HEK293 (cell line): Measurements from ENCODE around the gene PRDM10.

ENCODE experiments used
- CTCF ChIA-PET: fragments of 350-600 bp; formaldehyde crosslinking; extraction: SDS; loops from one replicate; lab custom pipeline; 2021; ENCODE audit warnings: antibody characterized with exemption; lab: Yijun Ruan, JAX
- POLR2A ChIA-PET: fragments of 300-600 bp; formaldehyde crosslinking; extraction: SDS; loops from one replicate; lab custom pipeline; 2020; ENCODE audit warnings: antibody characterized with exemption, inconsistent platforms; lab: Yijun Ruan, JAX
- H3K27ac ChIP-seq: fragments of 200-500 bp; sonication (Bioruptor generic); 2 replicates; pipeline ENCODE4 v1.5.1; 2014; ENCODE audit warnings: low read depth, low read length, control low read depth, inconsistent platforms; ENCODE audit errors: extremely low read depth
- H3K36me3 ChIP-seq, 2 experiments: fragments of 200-500 bp in 1 of 2; sonication (Bioruptor generic) in 1 of 2; 1 replicate in 1 of 2; 2 replicates in 1 of 2; pipeline ENCODE4 v1.5.1; 2014 to 2017; ENCODE audit warnings: inconsistent platforms in 2 of 2, low read length in 2 of 2; ENCODE audit not compliant: control insufficient read depth in 2 of 2, insufficient read depth in 1 of 2
- H3K4me1 ChIP-seq: fragments of 200-500 bp; sonication (Bioruptor generic); 2 replicates; pipeline ENCODE4 v1.5.1; 2014; ENCODE audit warnings: mild to moderate bottlenecking, low read length, inconsistent platforms; ENCODE audit not compliant: control insufficient read depth, insufficient read depth
- H3K4me3 ChIP-seq: 2 replicates; pipeline ENCODE4 v1.5.1; 2011; ENCODE audit warnings: low read depth, mild to moderate bottlenecking, control low read depth, low read length, moderate library complexity
- H3K9me3 ChIP-seq: fragments of 200-500 bp; sonication (Bioruptor generic); 2 replicates; pipeline ENCODE4 v1.5.1; 2014; ENCODE audit warnings: low read depth, low read length, inconsistent platforms; ENCODE audit not compliant: control insufficient read depth, insufficient read depth
- EGR2 ChIP-seq: fragments of 450-650 bp; formaldehyde crosslinking; IDR thresholded peaks from 2 replicates; pipeline ENCODE4 v1.5.1; 2016; ENCODE audit warnings: low read depth, missing biosample characterization, missing genetic modification characterization
- HOXA7 ChIP-seq: sonication (generic); formaldehyde crosslinking; IDR thresholded peaks from 2 replicates; pipeline ENCODE4 v1.8.1; 2022; ENCODE audit warnings: missing genetic modification reagents, borderline replicate concordance
- MYNN ChIP-seq: fragments of 450-650 bp; formaldehyde crosslinking; IDR thresholded peaks from 2 replicates; pipeline ENCODE4 v1.5.1; 2016; ENCODE audit warnings: missing biosample characterization, missing genetic modification characterization, borderline replicate concordance
- YY1 ChIP-seq: fragments of 450-650 bp; formaldehyde crosslinking; IDR thresholded peaks from 2 replicates; pipeline ENCODE4 v1.5.1; 2018; ENCODE audit warnings: missing biosample characterization, missing genetic modification characterization
- ZBTB21 ChIP-seq: fragments of 450-650 bp; formaldehyde crosslinking; IDR thresholded peaks from 2 replicates; pipeline ENCODE4 v1.5.1; 2017; ENCODE audit warnings: missing biosample characterization, missing genetic modification characterization
- ZEB2 ChIP-seq: fragments of 450-650 bp; formaldehyde crosslinking; IDR thresholded peaks from 2 replicates; pipeline ENCODE4 v1.5.1; 2016; ENCODE audit warnings: missing biosample characterization, missing genetic modification characterization
- ZNF146 ChIP-seq: fragments of 450-650 bp; formaldehyde crosslinking; IDR thresholded peaks from 2 replicates; pipeline ENCODE4 v1.5.1; 2016; ENCODE audit warnings: missing biosample characterization, missing genetic modification characterization
- ZNF23 ChIP-seq: fragments of 450-650 bp; formaldehyde crosslinking; IDR thresholded peaks from 2 replicates; pipeline ENCODE4 v1.5.1; 2016; ENCODE audit warnings: missing biosample characterization, missing genetic modification characterization, borderline replicate concordance
- ZNF302 ChIP-seq: fragments of 450-650 bp; formaldehyde crosslinking; IDR thresholded peaks from 2 replicates; pipeline ENCODE4 v1.5.1; 2016; ENCODE audit warnings: missing biosample characterization, missing genetic modification characterization, low read depth
- ZNF37A ChIP-seq: fragments of 450-650 bp; IDR thresholded peaks from 2 replicates; pipeline ENCODE4 v1.5.1; 2018; ENCODE audit warnings: missing biosample characterization, missing genetic modification characterization
- ZNF398 ChIP-seq: fragments of 450-650 bp; formaldehyde crosslinking; IDR thresholded peaks from 2 replicates; pipeline ENCODE4 v1.5.1; 2017; ENCODE audit warnings: missing biosample characterization, missing genetic modification characterization
- ZNF48 ChIP-seq: fragments of 450-650 bp; formaldehyde crosslinking; IDR thresholded peaks from 2 replicates; pipeline ENCODE4 v1.5.1; 2016; ENCODE audit warnings: missing biosample characterization, missing genetic modification characterization
- ZNF549 ChIP-seq: fragments of 450-650 bp; IDR thresholded peaks from 2 replicates; pipeline ENCODE4 v1.5.1; 2018; ENCODE audit warnings: missing biosample characterization, missing genetic modification characterization, mild to moderate bottlenecking, inconsistent platforms, moderate library complexity
- ZNF580 ChIP-seq: fragments of 450-650 bp; formaldehyde crosslinking; IDR thresholded peaks from 2 replicates; pipeline ENCODE4 v1.5.1; 2016; ENCODE audit warnings: missing biosample characterization, missing genetic modification characterization
- ZNF600 ChIP-seq: fragments of 450-650 bp; formaldehyde crosslinking; IDR thresholded peaks from 2 replicates; pipeline ENCODE4 v1.5.1; 2016; ENCODE audit warnings: missing biosample characterization, missing genetic modification characterization
- ZNF624 ChIP-seq: fragments of 450-650 bp; formaldehyde crosslinking; IDR thresholded peaks from 2 replicates; pipeline ENCODE4 v1.5.1; 2017; ENCODE audit warnings: missing biosample characterization, missing genetic modification characterization
- ZNF626 ChIP-seq: fragments of 450-650 bp; sonication (Bioruptor Pico); formaldehyde crosslinking; IDR thresholded peaks from 2 replicates; pipeline ENCODE4 v1.5.1; 2018; ENCODE audit warnings: missing biosample characterization, missing genetic modification characterization, inconsistent platforms
- ZNF645 ChIP-seq: fragments of 450-650 bp; formaldehyde crosslinking; IDR thresholded peaks from 2 replicates; pipeline ENCODE4; 2016; ENCODE audit warnings: missing biosample characterization, missing genetic modification characterization
- ZNF664 ChIP-seq: fragments of 450-650 bp; formaldehyde crosslinking; IDR thresholded peaks from 2 replicates; pipeline ENCODE4 v1.5.1; 2016; ENCODE audit warnings: missing biosample characterization, missing genetic modification characterization
- ZNF768 ChIP-seq: fragments of 450-650 bp; formaldehyde crosslinking; IDR thresholded peaks from 2 replicates; pipeline ENCODE4 v1.5.1; 2018; ENCODE audit warnings: missing biosample characterization, mild to moderate bottlenecking, missing genetic modification characterization
- ZNF776 ChIP-seq: fragments of 450-650 bp; formaldehyde crosslinking; IDR thresholded peaks from 2 replicates; pipeline ENCODE4 v1.5.0; 2017; ENCODE audit warnings: missing biosample characterization, missing genetic modification characterization, borderline replicate concordance
- ZNF792 ChIP-seq: fragments of 450-650 bp; formaldehyde crosslinking; IDR thresholded peaks from 2 replicates; pipeline ENCODE4 v1.5.1; 2016; ENCODE audit warnings: missing biosample characterization, missing genetic modification characterization
- TF ChIP-seq, protein P1 (sequence below): fragments of 450-650 bp; formaldehyde crosslinking; IDR thresholded peaks from 2 replicates; pipeline ENCODE4 v1.5.1; 2017; ENCODE audit warnings: missing biosample characterization, missing genetic modification characterization
- TF ChIP-seq, protein P2 (sequence below): fragments of 450-650 bp; formaldehyde crosslinking; IDR thresholded peaks from 2 replicates; pipeline ENCODE4 v1.5.1; 2016; ENCODE audit warnings: missing biosample characterization, missing genetic modification characterization
- TF ChIP-seq, protein P3 (sequence below): fragments of 450-650 bp; formaldehyde crosslinking; IDR thresholded peaks from 2 replicates; pipeline ENCODE4 v1.5.1; 2016; ENCODE audit warnings: missing biosample characterization, missing genetic modification characterization, low read depth

Gene PRDM10

GRCh38 chr11:129975543-129975942, 27.1 kb downstream of the PRDM10 start:
- H3K36me3 ChIP-seq: no peaks in the 10 kb centered on the region
- no peaks in the 10 kb centered on the region for H3K4me1 ChIP-seq
- no peak overlapping the region for H3K27ac ChIP-seq
- POLR2A ChIA-PET: no interaction called here
- CTCF ChIA-PET: no interaction called here
- no peak overlapping the region for H3K4me3 ChIP-seq
- TF ChIP-seq, protein P1, sequence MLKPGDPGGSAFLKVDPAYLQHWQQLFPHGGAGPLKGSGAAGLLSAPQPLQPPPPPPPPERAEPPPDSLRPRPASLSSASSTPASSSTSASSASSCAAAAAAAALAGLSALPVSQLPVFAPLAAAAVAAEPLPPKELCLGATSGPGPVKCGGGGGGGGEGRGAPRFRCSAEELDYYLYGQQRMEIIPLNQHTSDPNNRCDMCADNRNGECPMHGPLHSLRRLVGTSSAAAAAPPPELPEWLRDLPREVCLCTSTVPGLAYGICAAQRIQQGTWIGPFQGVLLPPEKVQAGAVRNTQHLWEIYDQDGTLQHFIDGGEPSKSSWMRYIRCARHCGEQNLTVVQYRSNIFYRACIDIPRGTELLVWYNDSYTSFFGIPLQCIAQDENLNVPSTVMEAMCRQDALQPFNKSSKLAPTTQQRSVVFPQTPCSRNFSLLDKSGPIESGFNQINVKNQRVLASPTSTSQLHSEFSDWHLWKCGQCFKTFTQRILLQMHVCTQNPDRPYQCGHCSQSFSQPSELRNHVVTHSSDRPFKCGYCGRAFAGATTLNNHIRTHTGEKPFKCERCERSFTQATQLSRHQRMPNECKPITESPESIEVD (tag by site-specific recombination): no peak
- TF ChIP-seq MYNN (tag by site-specific recombination) (no peak), ZNF664 (no peak), EGR2 (tag by site-specific recombination) (no peak), ZNF776 (no peak), ZNF398 (tag by site-specific recombination) (no peak), ZNF23 (tag by site-specific recombination) (no peak), ZNF626 (tag by site-specific recombination) (no peak), ZNF48 (tag by site-specific recombination) (no peak), ZBTB21 (tag by site-specific recombination) (no peak), ZNF580 (tag by site-specific recombination) (no peak), ZNF645 (tag by site-specific recombination) (no peak), ZNF624 (no peak), ZNF37A (tag by site-specific recombination) (no peak), ZNF600 (no peak), YY1 (tag by site-specific recombination) (no peak), HOXA7 (CRISPR knock-in tag) (no peak), ZNF302 (tag by site-specific recombination) (no peak), ZEB2 (tag by site-specific recombination) (no peak)
- TF ChIP-seq, protein P2, sequence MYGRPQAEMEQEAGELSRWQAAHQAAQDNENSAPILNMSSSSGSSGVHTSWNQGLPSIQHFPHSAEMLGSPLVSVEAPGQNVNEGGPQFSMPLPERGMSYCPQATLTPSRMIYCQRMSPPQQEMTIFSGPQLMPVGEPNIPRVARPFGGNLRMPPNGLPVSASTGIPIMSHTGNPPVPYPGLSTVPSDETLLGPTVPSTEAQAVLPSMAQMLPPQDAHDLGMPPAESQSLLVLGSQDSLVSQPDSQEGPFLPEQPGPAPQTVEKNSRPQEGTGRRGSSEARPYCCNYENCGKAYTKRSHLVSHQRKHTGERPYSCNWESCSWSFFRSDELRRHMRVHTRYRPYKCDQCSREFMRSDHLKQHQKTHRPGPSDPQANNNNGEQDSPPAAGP: no peak
- no peaks in the 10 kb centered on the region for H3K9me3 ChIP-seq

DNA sequence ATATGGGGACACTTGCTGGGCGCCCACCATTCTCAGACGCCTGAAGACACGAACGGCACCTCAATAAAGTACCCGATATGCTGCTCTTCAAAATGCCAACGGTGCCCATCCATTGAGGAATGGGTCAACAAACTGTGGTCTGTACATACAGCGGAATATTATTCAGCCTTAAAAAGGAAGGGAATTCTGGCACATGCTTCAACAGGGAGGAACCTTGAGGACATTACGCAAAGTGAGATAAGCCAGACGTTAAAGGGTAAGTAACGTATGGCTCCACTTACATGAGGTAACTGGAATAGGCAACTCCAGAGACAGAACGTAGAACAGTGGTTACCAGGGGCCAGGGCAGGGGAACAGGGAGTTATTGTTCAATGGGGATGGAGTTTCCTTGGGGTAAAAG, 28.0 kb downstream of the PRDM10 start:
- Histone ChIP-seq H3K4me1 (no peaks in the 10 kb centered on the region), H3K4me3 (no peak overlapping the region), H3K9me3 (no peaks in the 10 kb centered on the region), H3K36me3 (no peaks in the 10 kb centered on the region), H3K27ac (no peak overlapping the region)
- TF ChIP-seq ZNF146 (tag by site-specific recombination) (peak; percentile 50), ZNF549 (no peak), ZNF792 (no peak), ZNF768 (tag by site-specific recombination) (no peak)
- TF ChIP-seq, protein P3, sequence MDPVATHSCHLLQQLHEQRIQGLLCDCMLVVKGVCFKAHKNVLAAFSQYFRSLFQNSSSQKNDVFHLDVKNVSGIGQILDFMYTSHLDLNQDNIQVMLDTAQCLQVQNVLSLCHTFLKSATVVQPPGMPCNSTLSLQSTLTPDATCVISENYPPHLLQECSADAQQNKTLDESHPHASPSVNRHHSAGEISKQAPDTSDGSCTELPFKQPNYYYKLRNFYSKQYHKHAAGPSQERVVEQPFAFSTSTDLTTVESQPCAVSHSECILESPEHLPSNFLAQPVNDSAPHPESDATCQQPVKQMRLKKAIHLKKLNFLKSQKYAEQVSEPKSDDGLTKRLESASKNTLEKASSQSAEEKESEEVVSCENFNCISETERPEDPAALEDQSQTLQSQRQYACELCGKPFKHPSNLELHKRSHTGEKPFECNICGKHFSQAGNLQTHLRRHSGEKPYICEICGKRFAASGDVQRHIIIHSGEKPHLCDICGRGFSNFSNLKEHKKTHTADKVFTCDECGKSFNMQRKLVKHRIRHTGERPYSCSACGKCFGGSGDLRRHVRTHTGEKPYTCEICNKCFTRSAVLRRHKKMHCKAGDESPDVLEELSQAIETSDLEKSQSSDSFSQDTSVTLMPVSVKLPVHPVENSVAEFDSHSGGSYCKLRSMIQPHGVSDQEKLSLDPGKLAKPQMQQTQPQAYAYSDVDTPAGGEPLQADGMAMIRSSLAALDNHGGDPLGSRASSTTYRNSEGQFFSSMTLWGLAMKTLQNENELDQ (tag by site-specific recombination): no peak
- POLR2A ChIA-PET: no interaction called here
- CTCF ChIA-PET: no interaction called here
